Bone marrow (tissue), 2 donors: Measurements from ENCODE around the gene EPHB3.

ENCODE experiments used
- DNase-seq, 2 donors: peaks; one replicate each; lab custom pipeline; 2025; lab: John Stamatoyannopoulos, UW

Gene EPHB3

GRCh38 chr3:184543256-184543655 is 18.3 kb upstream of the EPHB3 start:
- no peak for DNase-seq

GRCh38 chr3:184543843-184544512 is 17.6 kb upstream of the EPHB3 start:
- DNase-seq: peak; percentile 41 to 81

GRCh38 chr3:184544513-184544861 is 17.1 kb upstream of the EPHB3 start:
- no peak for DNase-seq

GRCh38 chr3:184545769-184546168 is 15.8 kb upstream of the EPHB3 start:
- DNase-seq: no peak

GRCh38 chr3:184546252-184546651 is 15.3 kb upstream of the EPHB3 start:
- DNase-seq: no peak

GRCh38 chr3:184549796-184550577 is 11.6 kb upstream of the EPHB3 start:
- DNase-seq: no peak

- DNase-seq: no peak
These were observed 10.5 kb upstream of the EPHB3 start for GRCh38 chr3:184551103-184551502.

GRCh38 chr3:184551614-184552256 is 9.8 kb upstream of the EPHB3 start:
- DNase-seq: no peak

GRCh38 chr3:184552296-184552695 is 9.3 kb upstream of the EPHB3 start:
- no peak for DNase-seq

GRCh38 chr3:184552863-184553262 is 8.7 kb upstream of the EPHB3 start:
- DNase-seq: no peak

GRCh38 chr3:184553385-184553784 is 8.2 kb upstream of the EPHB3 start:
- DNase-seq: no peak

GRCh38 chr3:184554461-184554860 is 7.1 kb upstream of the EPHB3 start:
- DNase-seq: no peak

- DNase-seq: no peak
These were observed 4.8 kb upstream of the EPHB3 start for GRCh38 chr3:184556582-184557347.

- DNase-seq: no peak
These were observed 4.1 kb upstream of the EPHB3 start for GRCh38 chr3:184557348-184557950.

- no peak for DNase-seq
These were observed 2.9 kb upstream of the EPHB3 start for GRCh38 chr3:184558726-184559125.

- DNase-seq: no peak
These were observed 2.2 kb upstream of the EPHB3 start for GRCh38 chr3:184559336-184559735.

- no peak for DNase-seq
These were observed 1.1 kb upstream of the EPHB3 start for GRCh38 chr3:184560531-184560930.

- no peak for DNase-seq
These were observed 610 bp downstream of the EPHB3 start for GRCh38 chr3:184561913-184562877.

GRCh38 chr3:184562878-184563560 is 1.4 kb downstream of the EPHB3 start:
- DNase-seq: no peak

GRCh38 chr3:184563561-184563925 is 2.0 kb downstream of the EPHB3 start:
- DNase-seq: no peak
